Lower leg skin (tissue), 4 donors: Measurements from ENCODE around the gene LMX1A. TPM values are rescaled to one million over a fixed set of nuclear protein-coding genes. Genes with fewer than 3 reads are reported as not detected.

Experiments used
- DNase-seq, 2 donors: peaks; one replicate each; pipeline ENCODE4 v3.0.0-alpha.2; 2019; ENCODE audit warnings: low spot score in 2 of 2
- H3K4me3 ChIP-seq: fragments of 200-600 bp; sonication (generic); 2 replicates; pipeline ENCODE4 v1.5.1; 2017; ENCODE audit warnings: mild to moderate bottlenecking, low read depth; ENCODE audit not compliant: poor library complexity, severe bottlenecking
- CTCF ChIP-seq, 3 donors: fragments of 450-650 bp; IDR thresholded peaks; one replicate each; pipeline ENCODE4 v1.5.1; 2016; ENCODE audit warnings: antibody characterized with exemption in 3 of 3, mild to moderate bottlenecking in 3 of 3, moderate library complexity in 2 of 3
- POLR2A ChIP-seq, 2 donors: fragments of 450-650 bp; IDR thresholded peaks; one replicate each; pipeline ENCODE4 v1.6.1; 2016 to 2017; ENCODE audit warnings: antibody characterized with exemption in 2 of 2, mild to moderate bottlenecking in 1 of 2, moderate library complexity in 1 of 2
- WGBS, 2 donors: methylation state at CpG; one replicate each; pipeline ENCODE4 v1.1.5; 2018; 5-methylcytosine and 5-hydroxymethylcytosine counted together
- intact Hi-C: fragments of 100-400 bp; cut with DNase I; formaldehyde crosslinking; loops from one replicate; pipeline ENCODE4 v1.15.0; 2023; ENCODE audit warnings: low total_unique reads
- total RNA-seq, 4 donors: library from RNA; depleted of rRNA; stranded (reverse); fragments of >200 nt; gene quantifications; one replicate each; pipeline ENCODE4 v1.1.0, GENCODE V29; 2016

Gene LMX1A
- total RNA-seq, 4 donors from 2014 or later = 0.29 TPM; not detected in 3

GRCh38 chr1:165288350-165289120 lies 68.0 kb downstream of the LMX1A start:
- no peak overlapping the region for H3K4me3 ChIP-seq
- WGBS, 2 donors = 49 to 50% methylated on average over 15 of the region's 15 CpGs

GRCh38 chr1:165287781-165288180 lies 68.7 kb downstream of the LMX1A start:
- no peak for TF ChIP-seq CTCF (IDR thresholded peaks at IDR 0.05)
- TF ChIP-seq POLR2A (IDR thresholded peaks at IDR 0.05) = no peak
- DNase-seq = no peak
- no peak overlapping the region for H3K4me3 ChIP-seq
- 75 to 81% methylated on average over 4 of the region's 4 CpGs for WGBS, 2 donors
- intact Hi-C loops = no loop called here

More at GRCh38 chr1:165288350-165289120, 68.0 kb downstream of the LMX1A start:
- no peak for DNase-seq
- no peak for TF ChIP-seq POLR2A (IDR thresholded peaks at IDR 0.05)
- no peak for TF ChIP-seq CTCF (IDR thresholded peaks at IDR 0.05)
- intact Hi-C loops = no loop called here

- 52 to 69% methylated on average over 3 of the region's 3 CpGs for WGBS, 2 donors
- H3K4me3 ChIP-seq = no peak overlapping the region
- no peak for TF ChIP-seq POLR2A (IDR thresholded peaks at IDR 0.05)
- no peak for TF ChIP-seq CTCF (IDR thresholded peaks at IDR 0.05)
- no peak for DNase-seq
- intact Hi-C loops = no loop called here
Measured at GRCh38 chr1:165287329-165287728, 69.2 kb downstream of the LMX1A start.

- no peak overlapping the region for H3K4me3 ChIP-seq
- DNase-seq = no peak
- TF ChIP-seq POLR2A (IDR thresholded peaks at IDR 0.05) = no peak
- no peak for TF ChIP-seq CTCF (IDR thresholded peaks at IDR 0.05)
- 22 to 31% methylated on average over 10 of the region's 10 CpGs for WGBS, 2 donors
- intact Hi-C loops = no loop called here
Measured at GRCh38 chr1:165284454-165284853, 72.1 kb downstream of the LMX1A start.

- H3K4me3 ChIP-seq = no peak overlapping the region
- no peak for DNase-seq
- intact Hi-C loops = no loop called here
- WGBS, 2 donors = 77 to 82% methylated on average over 3 of the region's 3 CpGs
- TF ChIP-seq POLR2A (IDR thresholded peaks at IDR 0.05) (no peak), CTCF (IDR thresholded peaks at IDR 0.05) (no peak)
Measured at GRCh38 chr1:165281207-165281901, 75.2 kb downstream of the LMX1A start.
